Left ventricle myocardium inferior (tissue), 1 donor: ENCODE measurements around the gene SNX8. TPM values are rescaled to one million over a fixed set of nuclear protein-coding genes. Genes with fewer than 3 reads are reported as not detected.

ENCODE experiments used
- DNase-seq: peaks from one replicate; pipeline ENCODE4 v3.0.0-alpha.2; 2020
- H3K27ac ChIP-seq: fragments of 200-600 bp; replicated peaks from 2 replicates; pipeline ENCODE4 v1.8.0; 2021
- H3K27me3 ChIP-seq: fragments of 200-600 bp; 2 replicates; pipeline ENCODE4 v1.8.0; 2021; ENCODE audit warnings: low read depth
- H3K36me3 ChIP-seq: fragments of 200-600 bp; 2 replicates; pipeline ENCODE4 v1.8.0; 2021
- H3K4me1 ChIP-seq: fragments of 200-600 bp; 2 replicates; pipeline ENCODE4 v1.8.0; 2021
- H3K4me3 ChIP-seq: fragments of 200-600 bp; 2 replicates; pipeline ENCODE4 v1.8.0; 2021; ENCODE audit warnings: mild to moderate bottlenecking, moderate library complexity
- H3K9me3 ChIP-seq: fragments of 200-600 bp; replicated peaks from 2 replicates; pipeline ENCODE4 v1.8.0; 2021
- CTCF ChIP-seq: fragments of 200-600 bp; IDR thresholded peaks from 2 replicates; pipeline ENCODE4 v1.8.0; 2021; ENCODE audit warnings: antibody characterized with exemption, mild to moderate bottlenecking, borderline replicate concordance
- intact Hi-C: fragments of 100-400 bp; cut with micrococcal nuclease; formaldehyde crosslinking; loops from one replicate; pipeline ENCODE4 v1.11.0; 2022
- total RNA-seq: library from RNA; stranded (reverse); fragmentation: NEBNext Ultra II Directional; extraction: Animal tissue kit (Norgen Biotek cat#: 25700); gene quantifications from one replicate; pipeline ENCODE4 v1.2.1, GENCODE V29; 2021
- donor health status: DM: no; HTN: yes; CAD: no; lungs with severe emphysema.

SNX8 gene
- total RNA-seq, 1 donor from 2014 or later, result 16.8 TPM

DNA sequence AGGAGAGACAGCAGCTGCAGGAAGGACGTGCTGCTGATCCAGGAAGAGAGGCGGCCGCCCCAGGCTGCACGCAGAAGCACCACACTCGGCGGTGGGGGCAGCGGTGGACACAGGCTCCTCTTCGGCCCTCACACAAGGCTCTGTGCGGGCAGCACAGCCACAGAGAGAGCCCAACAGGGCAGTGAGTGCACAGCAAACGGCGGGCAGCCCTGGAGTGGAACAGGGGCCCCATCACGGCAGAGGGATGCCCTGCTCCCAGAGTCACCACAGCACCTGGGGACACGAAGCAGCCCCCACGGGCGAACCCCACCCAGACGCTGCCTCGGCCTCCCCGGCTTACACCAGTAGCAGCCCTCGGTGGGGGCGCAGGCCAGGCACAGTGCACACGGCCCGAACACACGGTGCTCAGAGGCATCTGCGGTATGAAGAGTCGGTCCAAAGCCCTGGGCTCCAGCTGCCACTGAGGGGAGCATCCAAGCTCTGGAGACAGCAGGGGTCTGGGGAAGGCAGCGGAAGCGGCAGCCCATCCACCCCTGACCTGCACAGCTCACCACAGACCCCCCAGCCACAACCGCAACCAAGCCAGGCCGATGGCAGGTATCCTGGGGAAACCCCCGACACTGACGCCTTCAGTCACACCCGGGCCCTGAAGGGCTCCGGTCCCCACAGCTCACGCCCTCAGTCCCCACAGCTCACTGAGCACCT, 55.4 kb downstream of the SNX8 start:
- Histone ChIP-seq H3K36me3 (peaks cover 48% of the 10 kb centered on the region), H3K9me3 (no peaks in the 10 kb centered on the region), H3K27ac (no peak overlapping the region), H3K4me3 (no peak overlapping the region), H3K27me3 (no peaks in the 10 kb centered on the region), H3K4me1 (no peaks in the 10 kb centered on the region)
- no peak for TF ChIP-seq CTCF
- no peak for DNase-seq
- intact Hi-C loops, result no loop called here

GRCh38 chr7:2257651-2258050, 56.6 kb downstream of the SNX8 start:
- Histone ChIP-seq H3K9me3 (no peaks in the 10 kb centered on the region), H3K36me3 (peaks cover 37% of the 10 kb centered on the region), H3K4me1 (no peaks in the 10 kb centered on the region), H3K27me3 (no peaks in the 10 kb centered on the region), H3K27ac (no peak overlapping the region), H3K4me3 (no peak overlapping the region)
- no peak for DNase-seq
- TF ChIP-seq CTCF, result no peak
- intact Hi-C loops, result no loop called here

DNA sequence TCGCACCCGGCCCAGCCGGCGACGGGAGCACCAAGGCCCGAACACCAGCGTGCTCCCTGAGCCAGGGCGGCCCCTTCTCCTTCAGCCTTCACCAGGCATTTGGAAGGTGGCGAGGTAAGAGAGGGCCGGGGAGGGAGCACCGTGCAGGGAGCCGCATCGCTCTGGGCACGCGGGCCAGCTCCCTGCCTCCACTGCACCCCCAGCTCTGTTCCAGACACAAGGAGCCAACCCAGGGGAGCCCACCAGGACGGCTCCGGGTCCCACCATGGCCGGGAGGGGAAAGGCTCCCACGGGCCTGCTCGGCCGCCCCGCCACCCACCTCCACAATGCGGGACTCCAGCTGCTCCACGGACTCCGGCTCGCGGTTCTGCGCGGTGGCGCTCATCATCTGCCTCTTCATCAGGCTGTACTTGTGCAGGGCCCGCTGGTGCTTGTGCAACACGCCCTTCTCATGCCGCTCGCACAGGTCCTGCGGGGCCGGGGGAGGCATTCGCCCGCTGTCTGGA, 57.1 kb downstream of the SNX8 start:
- Histone ChIP-seq H3K4me3 (no peak overlapping the region), H3K9me3 (no peaks in the 10 kb centered on the region), H3K4me1 (no peaks in the 10 kb centered on the region), H3K36me3 (peaks cover 35% of the 10 kb centered on the region), H3K27ac (no peak overlapping the region), H3K27me3 (no peaks in the 10 kb centered on the region)
- no peak for TF ChIP-seq CTCF
- intact Hi-C loops, result no loop called here
- no peak for DNase-seq

DNA sequence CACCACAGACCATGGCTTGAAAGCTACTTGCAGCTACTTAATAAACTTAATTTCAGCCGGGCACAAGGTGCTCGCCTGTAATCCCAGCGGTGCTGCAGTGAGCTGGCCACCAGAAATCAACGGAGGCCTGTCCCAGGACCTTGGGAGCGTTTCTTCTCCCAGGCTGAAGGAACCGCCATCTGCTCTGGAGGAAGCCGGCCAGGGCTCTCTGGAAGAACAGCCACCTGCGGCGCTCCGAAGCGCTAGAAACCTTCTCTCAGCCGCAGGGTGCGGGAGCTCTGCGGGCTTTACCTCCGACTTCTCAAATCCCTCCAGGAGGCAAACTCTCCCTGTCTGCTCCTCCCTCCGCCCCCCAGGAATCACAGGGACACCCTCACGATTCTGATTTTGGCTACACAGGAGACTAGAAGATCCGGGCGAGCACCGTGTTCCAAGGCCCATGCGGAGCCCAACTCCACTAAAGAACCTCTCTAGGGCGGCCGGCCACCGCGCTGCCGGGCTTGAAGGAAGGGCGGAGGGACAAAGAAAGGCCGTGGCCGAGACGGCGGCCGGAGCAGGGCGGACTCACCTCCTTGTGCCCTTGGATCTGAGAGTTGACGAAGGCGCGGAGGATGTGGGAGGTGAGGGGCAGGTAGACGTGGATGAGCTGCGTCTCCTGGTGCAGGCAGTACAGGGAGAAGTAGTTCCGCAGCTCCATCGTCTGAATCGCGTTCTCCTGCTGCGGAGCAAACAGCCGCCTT, 57.8 kb downstream of the SNX8 start:
- Histone ChIP-seq H3K4me3 (no peak overlapping the region), H3K36me3 (peaks cover 35% of the 10 kb centered on the region), H3K9me3 (no peaks in the 10 kb centered on the region), H3K4me1 (no peaks in the 10 kb centered on the region), H3K27me3 (no peaks in the 10 kb centered on the region), H3K27ac (no peak overlapping the region)
- TF ChIP-seq CTCF, result no peak
- DNase-seq, result no peak
- intact Hi-C loops, result no loop called here

DNA sequence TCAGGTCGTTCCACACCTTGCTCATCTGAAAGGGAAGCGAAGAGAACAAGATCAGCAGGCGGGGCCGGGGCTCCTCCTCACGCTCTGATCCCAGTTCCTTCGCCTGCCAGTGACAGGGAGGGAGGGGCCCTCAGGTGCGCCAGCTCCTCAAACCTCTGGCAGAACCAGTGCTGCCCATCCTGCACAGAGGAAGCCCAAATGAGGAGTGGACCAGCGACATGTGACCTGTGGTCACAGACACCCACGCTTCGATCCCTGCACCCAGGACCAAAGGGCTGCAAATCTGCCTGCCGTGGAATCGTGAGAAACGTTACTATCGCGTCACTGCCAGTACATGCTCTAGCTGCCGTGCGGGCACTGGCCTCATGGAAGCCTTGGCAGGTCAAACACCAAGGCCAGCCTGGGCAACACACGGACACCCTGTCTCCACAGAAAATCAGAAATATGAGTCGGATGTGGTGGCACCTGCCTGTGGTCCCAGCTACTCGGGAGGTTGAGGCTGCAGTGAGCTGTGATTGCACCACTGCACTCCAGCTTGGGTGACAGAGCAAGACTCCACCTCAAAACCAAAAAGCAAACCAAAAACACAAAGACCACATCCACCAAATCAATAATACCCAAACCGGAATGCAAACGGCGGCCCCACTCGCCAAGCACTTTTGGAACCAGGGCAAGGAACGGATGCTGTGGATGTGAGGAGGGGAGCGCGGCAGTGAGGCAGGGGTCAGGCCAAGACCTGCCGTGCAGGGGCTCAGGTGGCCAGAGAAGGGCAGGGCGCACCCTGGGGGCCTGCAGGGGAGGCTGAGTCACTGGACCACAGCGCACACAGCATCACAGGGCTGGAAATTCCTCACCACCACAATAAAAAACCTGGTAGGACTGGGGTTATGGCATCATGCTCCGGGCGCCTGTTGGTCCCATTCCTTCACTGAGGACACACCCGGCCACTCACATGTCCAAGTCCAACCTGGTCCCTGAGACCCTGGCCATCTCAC, 58.8 kb downstream of the SNX8 start:
- no peak for TF ChIP-seq CTCF
- intact Hi-C loops, result no loop called here
- no peaks in the 10 kb centered on the region for H3K27me3 ChIP-seq
- no peak overlapping the region for H3K27ac ChIP-seq
- H3K4me1 ChIP-seq, result no peaks in the 10 kb centered on the region
- H3K4me3 ChIP-seq, result no peak overlapping the region
- no peak for DNase-seq
- H3K36me3 ChIP-seq, result peaks cover 31% of the 10 kb centered on the region
- H3K9me3 ChIP-seq, result no peaks in the 10 kb centered on the region
